GM12872 (cell line): ENCODE data around the gene TTLL10.

Source experiments
- CTCF ChIP-seq: IDR thresholded peaks from 3 replicates; pipeline ENCODE4 v1.5.1; 2011; ENCODE audit warnings: low read depth, mild to moderate bottlenecking, low read length, moderate library complexity; ENCODE audit not compliant: insufficient read depth

The TTLL10 gene

GRCh38 chr1:1179983-1180861 lies 6.5 kb downstream of the TTLL10 start:
- TF ChIP-seq CTCF, result no peak

- no peak for TF ChIP-seq CTCF
Observed at GRCh38 chr1:1181129-1181937, 7.7 kb downstream of the TTLL10 start.

GRCh38 chr1:1181938-1182410 lies 8.3 kb downstream of the TTLL10 start:
- TF ChIP-seq CTCF, result no peak

GRCh38 chr1:1182491-1183220 lies 9.0 kb downstream of the TTLL10 start:
- TF ChIP-seq CTCF, result no peak

GRCh38 chr1:1183221-1183747 lies 9.6 kb downstream of the TTLL10 start:
- no peak for TF ChIP-seq CTCF

GRCh38 chr1:1183833-1184775 lies 10.4 kb downstream of the TTLL10 start:
- TF ChIP-seq CTCF, result no peak
